ENCODE data around the gene FARSA.
"Not testable (repeated sequence)": the region's sequence is repeated elsewhere in the genome, so short reads cannot be mapped to it uniquely, and the experiment has no call there.

The FARSA gene

DNA sequence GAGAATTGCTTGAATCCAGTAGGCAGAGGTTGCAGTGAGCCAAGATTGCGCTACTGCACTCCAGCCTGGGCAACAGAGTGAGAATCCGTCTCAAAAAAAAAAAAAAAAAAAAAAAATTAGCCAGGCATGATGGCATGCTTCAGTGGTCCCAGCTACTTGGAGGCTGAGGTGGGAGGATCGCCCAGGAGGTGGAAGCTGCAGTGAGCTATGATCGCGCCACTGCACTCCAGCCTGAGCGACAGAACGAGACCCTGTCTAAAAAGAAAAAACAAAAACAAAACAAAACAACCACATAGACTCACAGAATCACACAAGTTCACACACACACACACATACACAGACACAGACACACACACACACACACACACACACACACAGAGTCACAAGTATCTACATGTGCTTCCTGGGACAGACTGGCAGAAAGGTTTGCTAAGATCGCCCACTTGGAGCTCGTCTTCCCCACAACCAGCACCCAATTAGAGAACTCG is 43.2 kb downstream of the FARSA start:
- not testable (repeated sequence) for DNase-seq (ENCODE audit: low spot score)

DNA sequence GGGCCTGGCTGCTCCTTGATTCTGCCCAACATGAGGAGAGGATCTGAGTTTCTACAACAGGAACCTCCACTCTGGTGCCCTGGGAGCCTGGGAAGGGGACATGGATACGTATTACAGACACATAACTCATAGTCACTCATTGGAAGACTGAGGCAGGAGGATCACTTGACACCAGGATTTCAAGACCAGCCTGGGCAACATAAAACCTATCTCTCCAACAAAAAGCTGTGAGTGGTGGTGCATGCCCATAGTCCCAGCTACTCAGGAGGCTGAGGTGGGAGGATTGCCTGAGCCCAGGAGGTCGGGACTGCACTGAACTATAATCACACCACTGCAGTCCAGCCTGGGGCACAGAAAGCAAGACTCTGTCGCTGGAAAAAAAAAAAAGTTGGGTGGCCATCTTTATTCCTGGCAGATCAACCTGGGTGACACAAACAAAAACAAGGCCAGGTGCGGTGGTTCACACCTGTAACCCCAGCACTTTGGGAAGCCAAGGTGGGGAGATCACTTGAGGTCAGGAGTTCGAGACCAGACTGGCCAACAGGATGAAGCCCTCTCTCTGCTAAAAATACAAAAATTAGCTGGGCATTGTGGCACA is 45.4 kb downstream of the FARSA start:
- no peak for DNase-seq (ENCODE audit: low spot score)

DNA sequence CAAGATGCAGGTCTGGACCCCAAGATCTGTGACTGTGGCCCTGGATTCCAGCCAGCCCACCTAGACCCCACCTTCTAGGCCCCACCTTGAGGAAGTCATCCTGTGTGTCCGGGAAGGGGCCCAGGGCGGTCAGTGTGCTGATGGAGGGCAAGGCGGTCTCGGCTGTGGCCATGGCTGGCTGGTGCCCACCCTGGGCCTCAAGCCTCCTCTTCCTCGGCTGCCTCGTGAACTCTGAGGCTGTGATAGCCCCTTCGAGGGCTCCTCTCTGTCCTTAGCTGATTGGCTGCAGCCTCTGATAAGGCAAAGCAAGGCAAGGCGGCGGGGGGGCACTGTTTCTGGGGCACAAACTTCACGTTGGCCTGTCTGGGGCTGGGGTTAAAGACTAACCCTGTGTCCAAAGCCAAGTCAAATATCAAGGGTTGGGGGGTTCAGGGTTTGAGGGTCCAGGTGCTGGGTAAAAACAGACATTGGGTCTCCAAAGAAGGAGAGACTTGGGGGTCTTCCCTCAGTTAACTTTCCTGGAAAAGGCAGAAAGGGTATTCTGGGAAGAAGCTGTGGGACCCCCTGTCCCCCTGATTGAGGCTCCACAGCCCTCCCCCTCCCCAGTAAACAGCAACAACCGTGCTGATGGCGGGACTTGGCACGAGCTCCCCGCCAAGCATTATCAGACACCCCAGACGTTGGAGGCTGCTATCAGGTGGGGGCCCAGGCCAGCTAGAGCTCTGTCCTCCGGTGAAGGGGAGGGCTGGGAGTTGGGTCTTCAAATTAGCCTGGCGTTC is 46.4 kb downstream of the FARSA start, which contains the start of gene KLF1:
Gene KLF1, minus strand, starts transcription at position 233 of the 779 bp plus-strand sequence. Its CDS starts 61 bp downstream, at position 172.
- no peak for DNase-seq (ENCODE audit: low spot score)

DNA sequence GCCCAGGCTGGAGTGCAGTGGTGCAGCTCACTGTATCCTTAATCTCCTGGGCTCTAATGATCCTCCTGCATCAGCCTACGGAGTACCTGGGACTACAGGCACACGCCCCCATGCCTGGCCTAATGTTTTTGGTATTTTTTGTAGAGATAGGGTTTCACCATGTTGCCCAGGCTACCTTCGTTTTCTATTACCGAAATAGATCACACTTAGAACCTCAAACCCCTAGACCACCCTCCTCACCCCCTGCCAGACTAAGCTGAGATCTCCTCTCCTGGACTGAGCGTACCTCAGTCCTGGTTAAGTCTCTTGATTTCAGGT is 46.9 kb downstream of the FARSA start:
- no peak for DNase-seq (ENCODE audit: low spot score)

DNA sequence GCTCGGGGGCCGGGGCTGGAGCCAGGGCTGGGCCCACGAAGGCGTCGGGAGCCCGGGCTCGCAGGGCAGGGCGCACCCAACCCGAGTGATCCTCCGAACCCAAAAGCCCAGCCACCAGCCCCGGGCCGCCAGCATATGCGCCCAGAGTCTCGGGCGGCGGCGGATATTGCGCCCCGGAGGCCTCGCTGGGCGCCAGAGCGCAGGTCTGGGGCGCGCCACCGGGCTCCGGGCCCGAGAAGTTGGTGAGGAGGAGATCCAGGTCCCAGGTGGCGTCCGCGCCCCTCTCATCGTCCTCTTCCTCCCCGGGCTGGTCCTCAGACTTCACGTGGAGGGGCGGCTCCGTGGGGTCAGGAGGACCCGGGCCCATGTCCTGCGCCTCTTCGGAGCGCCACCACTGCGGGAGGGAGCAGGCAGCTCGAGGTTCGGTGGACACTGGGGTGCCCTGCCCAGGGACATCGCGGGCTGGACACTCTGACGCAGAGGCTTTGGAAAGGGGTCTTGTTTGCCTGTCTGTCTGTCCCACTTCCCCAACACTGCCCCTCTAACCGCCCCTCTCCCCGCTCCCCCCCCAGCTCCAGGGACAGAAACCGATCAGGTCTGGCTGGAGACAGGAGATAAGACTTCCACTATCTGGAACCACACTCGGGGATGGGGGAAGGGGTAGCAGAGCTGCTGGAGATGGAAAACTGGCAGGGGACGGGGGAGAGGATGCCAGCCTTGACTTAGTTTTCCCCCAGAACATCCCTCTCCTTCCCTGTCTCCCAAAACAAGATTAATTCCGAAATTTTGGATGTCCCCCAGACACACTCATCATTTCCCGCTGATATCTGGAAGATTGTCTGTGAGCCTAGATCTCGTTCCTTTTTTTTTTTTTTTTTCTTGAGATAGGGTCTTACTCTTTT is 47.5 kb downstream of the FARSA start:
- DNase-seq (ENCODE audit: low spot score), result no peak

DNA sequence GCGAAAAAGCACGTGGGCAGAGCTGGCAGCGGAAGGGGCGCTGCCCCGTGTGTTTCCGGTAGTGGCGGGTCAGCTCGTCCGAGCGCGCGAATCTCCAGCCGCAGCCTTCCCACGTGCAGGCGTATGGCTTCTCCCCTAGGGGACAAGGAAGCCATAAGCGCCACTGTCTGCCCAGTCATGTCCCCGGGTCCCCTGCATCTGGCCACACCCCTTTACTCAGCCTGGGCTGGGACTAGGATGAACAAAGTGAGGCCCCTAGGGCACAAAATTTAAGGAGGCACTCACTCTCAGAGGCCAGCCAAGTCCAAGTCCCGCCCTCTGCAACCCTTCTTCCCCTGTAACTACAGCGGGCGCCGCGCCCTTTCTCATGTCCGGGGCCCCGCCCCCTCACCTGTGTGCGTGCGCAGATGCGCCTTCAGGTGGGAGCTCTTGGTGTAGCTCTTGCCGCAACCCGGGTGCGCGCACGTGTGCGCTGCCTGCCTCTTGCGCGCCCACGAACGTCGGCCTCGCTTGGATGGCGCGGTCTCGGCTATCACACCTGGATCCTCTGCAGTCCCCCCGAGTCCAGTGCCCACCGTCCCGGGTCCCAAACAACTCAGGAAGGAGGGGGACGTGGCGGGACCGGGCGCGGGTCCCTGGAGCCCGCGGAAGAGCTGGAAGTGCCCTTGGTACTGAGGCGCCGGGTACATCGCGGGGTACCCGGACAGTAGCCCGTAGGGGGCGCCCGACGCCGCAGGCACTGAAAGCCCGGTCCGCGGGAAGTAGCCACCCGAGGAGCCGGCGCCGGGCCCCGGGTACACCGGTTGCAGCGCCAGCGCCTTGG is 48.4 kb downstream of the FARSA start:
- DNase-seq (ENCODE audit: low spot score), result no peak

DNA sequence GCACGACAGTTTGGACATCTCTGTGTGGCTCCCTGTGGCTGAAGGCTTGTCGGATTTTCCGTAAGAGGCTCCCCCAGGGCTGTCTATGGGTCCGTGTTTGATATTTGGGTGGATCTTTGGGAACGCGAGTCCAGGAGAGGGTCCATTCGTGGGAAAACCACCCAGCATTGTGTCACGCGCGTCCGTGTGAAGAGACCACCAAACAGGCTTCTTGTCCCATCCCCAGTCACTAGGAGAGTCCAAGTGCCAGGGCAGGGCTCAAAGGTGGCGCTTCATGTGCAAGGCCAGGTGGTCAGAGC is 48.9 kb downstream of the FARSA start:
- DNase-seq (ENCODE audit: low spot score), result no peak

DNA sequence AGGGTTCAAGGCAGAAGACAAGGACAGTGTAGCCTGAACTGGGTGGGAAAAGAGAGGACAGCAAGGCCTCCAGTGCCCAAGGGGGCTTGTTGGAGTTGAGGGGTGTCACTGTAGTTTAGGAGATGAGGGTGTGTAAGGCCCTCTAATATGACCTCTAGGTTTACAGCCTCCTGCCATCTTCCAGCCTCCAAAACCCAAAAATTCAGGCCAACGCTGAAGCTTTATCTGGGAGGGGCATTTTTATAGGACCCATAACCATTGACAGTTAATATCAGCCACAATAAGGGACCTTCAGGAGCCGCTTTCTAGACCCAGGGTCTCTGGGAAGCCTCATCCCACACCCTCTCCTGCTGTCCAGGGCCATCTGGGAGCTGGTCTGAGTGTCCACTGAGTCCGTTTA is 49.3 kb downstream of the FARSA start:
- DNase-seq (ENCODE audit: low spot score), result no peak

DNA sequence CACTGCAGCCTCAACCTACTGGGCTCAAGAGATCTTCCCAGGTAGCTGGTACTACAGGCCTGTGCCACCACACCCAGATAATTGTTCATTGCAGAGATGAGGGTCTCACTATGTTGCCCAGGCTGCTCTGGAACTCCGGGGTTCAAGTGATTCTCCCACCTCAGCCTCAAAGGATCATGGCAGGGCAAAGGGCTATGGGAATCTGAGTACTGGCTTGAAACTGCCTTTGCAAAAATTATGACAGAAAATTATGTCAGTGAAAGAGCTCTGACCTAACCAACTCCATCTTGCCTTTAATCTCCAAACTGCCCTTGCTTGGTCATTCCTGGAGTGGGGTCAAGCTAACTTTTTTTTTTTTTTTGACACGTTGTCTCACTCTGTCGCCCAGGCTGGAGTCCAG is 50.9 kb downstream of the FARSA start:
- no peak for DNase-seq (ENCODE audit: low spot score)

DNA sequence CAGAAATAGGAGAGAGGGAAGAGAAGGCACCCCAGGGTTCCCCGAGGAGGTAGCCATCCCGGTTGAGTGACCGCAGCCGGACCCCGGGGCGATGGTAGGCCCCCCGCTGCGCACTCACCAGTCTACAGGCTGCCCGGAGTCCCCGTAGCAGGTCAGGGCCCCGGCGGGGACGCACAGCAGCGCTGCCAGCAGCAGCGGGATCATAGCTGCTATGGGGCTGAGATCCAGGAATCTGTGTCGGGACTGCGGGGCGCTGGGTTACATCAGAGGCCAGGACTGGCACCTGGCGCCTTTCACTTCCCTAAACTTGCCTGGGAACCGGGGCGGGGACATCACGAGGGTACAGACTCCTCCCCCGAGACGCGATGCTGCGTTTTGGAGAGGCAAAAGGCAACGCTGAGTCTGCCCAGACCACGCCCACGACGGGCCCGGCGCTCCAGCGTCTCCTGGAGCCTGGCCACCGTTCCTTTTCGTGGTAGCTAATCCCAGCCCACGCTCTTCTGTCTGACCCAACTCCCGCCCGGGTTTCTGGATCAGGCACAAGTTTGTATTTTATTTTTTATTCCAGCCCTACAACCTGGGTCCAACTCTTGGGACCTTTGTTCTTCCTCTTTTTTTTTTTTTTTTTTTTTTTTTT is 52.2 kb downstream of the FARSA start, which contains the start of gene DNASE2:
Gene DNASE2, minus strand, starts transcription at position 278 of the 637 bp plus-strand sequence. Its CDS starts 74 bp downstream, at position 204.
- DNase-seq (ENCODE audit: low spot score), result peak; percentile 94

DNA sequence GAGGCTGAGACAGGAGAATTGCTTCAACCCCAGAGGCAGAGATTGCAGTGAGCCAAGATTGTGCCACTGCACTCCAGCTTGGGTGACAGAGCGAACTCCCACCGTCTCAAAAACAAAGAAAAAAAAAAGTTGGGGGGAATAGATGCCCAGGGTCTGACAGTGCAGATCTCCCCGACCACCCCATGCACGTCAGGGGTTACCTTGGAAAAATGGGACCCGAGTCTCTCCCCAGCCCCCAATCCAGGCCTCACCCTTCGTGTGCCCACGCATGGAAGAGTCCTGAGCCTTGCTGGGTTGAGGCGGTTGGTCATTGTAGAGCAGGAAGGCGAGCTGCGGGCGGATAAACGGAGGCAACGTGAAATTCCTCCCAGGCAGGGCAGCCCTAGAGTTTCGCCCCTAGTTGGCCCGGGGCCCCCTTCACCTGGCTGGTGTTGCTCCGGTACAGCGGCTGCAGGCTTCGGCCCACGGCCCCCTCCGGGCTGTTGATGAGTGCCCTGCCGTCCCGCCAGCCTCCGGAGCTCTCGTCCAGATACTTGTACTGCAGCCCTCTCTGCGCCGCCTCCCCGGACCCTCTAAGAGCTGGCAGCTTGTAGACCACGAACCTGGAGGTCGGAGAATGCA is 52.9 kb downstream of the FARSA start:
- no peak for DNase-seq (ENCODE audit: low spot score)

DNA sequence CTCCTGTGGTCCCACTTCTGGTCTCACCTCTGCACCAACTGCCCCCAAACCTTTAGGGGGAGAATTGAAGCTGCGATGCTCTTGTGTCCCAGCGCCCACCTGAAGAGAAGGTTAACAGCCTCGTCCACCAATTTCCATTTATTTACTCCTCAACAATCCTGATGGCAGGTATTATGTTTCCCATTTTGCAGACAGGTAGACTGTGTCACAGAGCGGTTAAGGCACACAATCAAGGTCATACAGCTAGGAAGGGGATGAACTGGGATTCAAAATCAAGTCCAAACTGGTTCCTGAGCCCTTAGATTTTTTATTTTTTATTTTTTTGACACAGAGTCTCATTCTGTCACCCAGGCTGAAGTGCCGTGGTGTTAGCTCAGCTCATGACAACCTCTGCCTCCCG is 58.4 kb downstream of the FARSA start:
- DNase-seq (ENCODE audit: low spot score), result no peak

DNA sequence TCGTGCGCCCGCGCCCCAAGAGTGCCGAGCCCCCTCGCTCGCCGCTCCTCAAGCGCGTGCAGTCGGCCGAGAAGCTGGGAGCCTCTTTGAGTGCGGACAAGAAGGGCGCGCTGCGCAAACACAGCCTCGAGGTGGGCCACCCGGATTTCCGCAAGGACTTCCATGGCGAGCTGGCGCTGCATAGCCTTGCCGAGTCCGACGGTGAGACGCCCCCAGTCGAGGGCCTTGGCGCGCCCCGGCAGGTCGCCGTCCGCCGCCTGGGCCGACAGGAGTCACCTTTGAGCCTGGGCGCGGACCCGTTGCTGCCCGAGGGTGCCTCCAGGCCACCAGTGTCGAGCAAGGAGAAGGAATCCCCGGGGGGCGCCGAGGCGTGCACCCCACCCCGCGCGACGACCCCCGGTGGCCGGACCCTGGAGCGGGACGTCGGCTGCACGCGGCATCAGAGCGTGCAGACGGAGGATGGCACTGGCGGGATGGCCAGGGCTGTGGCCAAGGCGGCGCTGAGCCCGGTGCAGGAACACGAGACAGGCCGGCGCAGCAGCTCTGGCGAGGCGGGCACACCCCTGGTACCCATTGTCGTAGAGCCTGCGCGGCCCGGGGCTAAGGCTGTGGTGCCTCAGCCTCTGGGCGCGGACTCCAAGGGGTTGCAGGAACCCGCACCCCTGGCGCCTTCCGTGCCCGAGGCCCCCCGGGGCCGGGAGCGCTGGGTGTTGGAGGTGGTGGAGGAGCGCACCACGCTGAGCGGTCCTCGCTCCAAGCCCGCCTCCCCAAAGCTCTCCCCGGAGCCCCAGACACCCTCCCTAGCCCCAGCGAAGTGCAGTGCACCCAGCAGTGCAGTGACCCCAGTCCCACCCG is 59.4 kb downstream of the FARSA start:
- no peak for DNase-seq (ENCODE audit: low spot score)

DNA sequence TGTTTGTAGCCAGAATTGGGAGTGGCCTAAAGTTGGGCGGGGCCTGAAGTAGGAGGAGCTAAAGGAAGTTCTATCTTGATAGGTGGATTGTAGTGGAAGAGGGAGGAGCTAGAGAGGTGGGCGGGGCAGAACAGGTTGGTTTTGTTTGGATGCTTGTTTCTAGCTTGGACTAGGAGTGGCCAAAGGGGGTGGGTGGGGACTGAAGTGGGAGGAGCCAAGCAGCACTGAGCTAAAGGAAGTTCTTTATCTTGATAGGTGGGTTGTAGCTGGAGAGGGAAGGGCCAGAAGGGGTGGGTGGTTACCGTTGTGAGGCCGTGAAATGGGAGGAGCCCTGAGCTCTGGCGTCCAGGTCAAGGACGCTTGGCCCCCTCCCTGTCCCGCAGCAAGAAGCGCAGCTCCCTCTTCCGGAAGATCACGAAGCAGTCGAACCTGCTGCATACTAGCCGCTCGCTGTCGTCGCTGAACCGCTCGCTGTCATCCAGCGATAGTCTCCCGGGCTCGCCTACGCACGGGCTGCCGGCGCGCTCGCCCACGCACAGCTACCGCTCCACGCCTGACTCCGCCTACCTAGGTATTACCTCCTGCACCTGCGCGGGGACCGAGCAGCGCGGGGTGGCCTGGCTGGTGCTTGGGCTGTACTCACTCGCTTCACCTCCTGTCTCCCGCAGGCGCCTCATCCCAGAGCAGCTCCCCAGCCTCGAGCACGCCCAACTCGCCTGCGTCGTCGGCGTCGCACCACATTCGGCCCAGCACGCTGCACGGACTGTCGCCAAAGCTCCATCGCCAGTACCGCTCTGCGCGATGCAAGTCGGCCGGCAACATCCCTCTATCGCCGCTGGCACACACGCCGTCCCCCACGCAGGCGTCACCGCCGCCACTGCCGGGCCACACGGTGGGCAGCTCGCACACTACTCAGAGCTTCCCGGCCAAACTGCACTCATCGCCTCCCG is 60.3 kb downstream of the FARSA start:
- DNase-seq (ENCODE audit: low spot score), result peak; percentile 84
